IMR-90 (cell line): ENCODE measurements around the gene LGI1. TPM values are rescaled to one million over a fixed set of nuclear protein-coding genes. Genes with fewer than 3 reads are reported as not detected.

ENCODE experiments used
- polyA plus RNA-seq, 3 experiments: library from polyadenylated mRNA; depleted of rRNA; stranded (reverse); fragments of >200 nt; gene quantifications; 2 replicates each; pipeline ENCODE4 v1.2.3, GENCODE V29; 2012; ENCODE audit warnings: low replicate concordance in 1 of 3
- total RNA-seq: library from RNA; depleted of rRNA; stranded (reverse); fragments of >200 nt; gene quantifications from 2 replicates; pipeline ENCODE4 v1.2.3, GENCODE V29; 2012; rRNA removed

Gene LGI1
- total and polyA plus RNA-seq, 2 of the 4 experiments (the other 2 are of a cell fraction) = not detected

Other genes starting within 250 kb of the LGI1 start
- not detected in 2 replicates for gene FFAR4, start 191.3 kb upstream of the LGI1 start, total RNA-seq
- not detected in 2 replicates for gene FFAR4, start 191.3 kb upstream of the LGI1 start, polyA plus RNA-seq (2012; rRNA removed)
- gene RBP4, start 156.7 kb upstream of the LGI1 start, total RNA-seq = not detected in 2 replicates
- not detected in 2 replicates for gene RBP4, start 156.7 kb upstream of the LGI1 start, polyA plus RNA-seq (2012; rRNA removed)
- not detected in 2 replicates for gene PDE6C, start 145.4 kb upstream of the LGI1 start, total RNA-seq
- gene PDE6C, start 145.4 kb upstream of the LGI1 start, polyA plus RNA-seq (2012; rRNA removed) = not detected in 2 replicates
- gene FRA10AC1, start 55.3 kb upstream of the LGI1 start, total RNA-seq = 1.6 and 10.6 TPM in 2 replicates
- 4.9 and 7.7 TPM in 2 replicates for gene FRA10AC1, start 55.3 kb upstream of the LGI1 start, polyA plus RNA-seq (2012; rRNA removed)
- 2.7 and 3.9 TPM in 2 replicates for gene SLC35G1, start 136.0 kb downstream of the LGI1 start, total RNA-seq
- 2.6 and 3.7 TPM in 2 replicates for gene SLC35G1, start 136.0 kb downstream of the LGI1 start, polyA plus RNA-seq (2012; rRNA removed)
- gene PLCE1, start 236.0 kb downstream of the LGI1 start, total RNA-seq = 3.9 and 4.5 TPM in 2 replicates
- 2.2 TPM in 2 replicates for gene PLCE1, start 236.0 kb downstream of the LGI1 start, polyA plus RNA-seq (2012; rRNA removed)